IgD-negative memory B cell (primary cell): ENCODE results near the gene MED12L. TPM values are rescaled to one million over a fixed set of nuclear protein-coding genes. Genes with fewer than 3 reads are reported as not detected.
A peak's percentile ranks its signal among the peaks of the same experiment; 100 is the strongest.

Source experiments
- H3K27ac Mint-ChIP-seq, 3 donors: one replicate each; pipeline ENCODE4 v1.8.0; 2020 to 2022; ENCODE audit warnings: mild to moderate bottlenecking in 3 of 3, mixed read lengths in 3 of 3, moderate library complexity in 1 of 3
- H3K27me3 Mint-ChIP-seq: one replicate; pipeline ENCODE4 v1.8.0; 2021; ENCODE audit warnings: mixed read lengths
- H3K36me3 Mint-ChIP-seq: one replicate; pipeline ENCODE4 v1.8.0; 2020; ENCODE audit warnings: mild to moderate bottlenecking, mixed read lengths
- H3K4me1 Mint-ChIP-seq, 3 donors: one replicate each; pipeline ENCODE4 v1.8.0; 2020 to 2022; ENCODE audit warnings: mixed read lengths in 3 of 3, mild to moderate bottlenecking in 1 of 3
- H3K4me3 Mint-ChIP-seq, 4 donors: one replicate each; pipeline ENCODE4 v1.8.0; 2020 to 2022; ENCODE audit warnings: mild to moderate bottlenecking in 4 of 4, mixed read lengths in 4 of 4, moderate library complexity in 3 of 4
- H3K9me3 Mint-ChIP-seq, 3 donors: one replicate each; pipeline ENCODE4 v1.8.0; 2020 to 2021; ENCODE audit warnings: mixed read lengths in 3 of 3, mild to moderate bottlenecking in 1 of 3
- polyA plus RNA-seq: library from polyadenylated mRNA; unstranded; fragments of 300-500 nt; fragmentation: Illumina TruSeq; gene quantifications from one replicate; pipeline ENCODE4 v1.2.3, GENCODE V29; 2021

MED12L gene
- polyA plus RNA-seq, 1 donor from 2014 or later = 0.05 TPM

DNA sequence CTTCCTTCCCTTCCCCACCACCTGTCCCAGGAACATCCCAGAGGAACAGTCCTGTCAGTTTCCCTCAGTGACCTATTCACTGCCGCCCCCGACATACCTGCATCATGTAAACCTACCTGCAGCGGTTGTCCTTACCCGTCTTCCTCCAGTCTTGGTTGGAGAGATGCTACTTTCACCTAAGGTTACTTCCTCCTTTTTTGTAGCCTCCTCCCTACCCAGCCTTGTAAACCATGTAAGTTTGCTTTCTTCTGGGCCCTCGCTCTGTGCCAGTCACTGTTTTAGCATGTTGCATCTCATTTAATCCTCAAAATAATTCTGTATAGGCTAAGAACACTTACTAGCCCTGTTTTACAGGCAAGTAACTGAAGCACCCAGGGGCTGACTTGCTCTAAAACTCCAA, 59.3 kb downstream of the MED12L start:
- peaks cover 3 to 9% (median 7%) of the 10 kb centered on the region in 3 donors for H3K4me1 Mint-ChIP-seq
- H3K4me3 Mint-ChIP-seq = no peak overlapping the region
- H3K27me3 Mint-ChIP-seq = peaks cover 7% of the 10 kb centered on the region
- H3K27ac Mint-ChIP-seq = no peak overlapping the region
- peaks cover 3% of the 10 kb centered on the region for H3K36me3 Mint-ChIP-seq
- H3K9me3 Mint-ChIP-seq = peaks cover 0 to 2% (median 0%) of the 10 kb centered on the region in 3 donors

DNA sequence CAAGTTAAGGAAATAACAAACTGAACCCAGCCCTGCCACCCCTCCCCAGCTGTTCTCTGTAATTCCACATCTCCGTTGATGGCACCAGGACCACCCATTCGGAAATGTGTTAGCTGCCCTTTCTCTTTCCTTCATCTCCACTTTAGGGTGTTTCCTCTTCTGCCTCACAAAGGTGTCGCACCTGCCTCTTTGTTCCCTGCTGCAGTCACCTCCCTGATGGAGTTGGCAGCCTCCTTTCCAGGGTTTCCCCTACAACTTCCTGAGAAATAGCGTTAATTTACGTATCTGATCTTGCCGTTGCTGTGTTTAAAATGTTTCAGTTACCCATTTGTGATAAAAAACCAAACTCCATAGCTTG, 60.2 kb downstream of the MED12L start:
- Mint-ChIP-seq H3K27ac (no peak overlapping the region), H3K4me3 (no peak overlapping the region), H3K9me3 (peaks cover 0 to 2% (median 0%) of the 10 kb centered on the region in 3 donors), H3K36me3 (peaks cover 3% of the 10 kb centered on the region), H3K4me1 (peaks cover 3 to 9% (median 7%) of the 10 kb centered on the region in 3 donors), H3K27me3 (peaks cover 10% of the 10 kb centered on the region)

DNA sequence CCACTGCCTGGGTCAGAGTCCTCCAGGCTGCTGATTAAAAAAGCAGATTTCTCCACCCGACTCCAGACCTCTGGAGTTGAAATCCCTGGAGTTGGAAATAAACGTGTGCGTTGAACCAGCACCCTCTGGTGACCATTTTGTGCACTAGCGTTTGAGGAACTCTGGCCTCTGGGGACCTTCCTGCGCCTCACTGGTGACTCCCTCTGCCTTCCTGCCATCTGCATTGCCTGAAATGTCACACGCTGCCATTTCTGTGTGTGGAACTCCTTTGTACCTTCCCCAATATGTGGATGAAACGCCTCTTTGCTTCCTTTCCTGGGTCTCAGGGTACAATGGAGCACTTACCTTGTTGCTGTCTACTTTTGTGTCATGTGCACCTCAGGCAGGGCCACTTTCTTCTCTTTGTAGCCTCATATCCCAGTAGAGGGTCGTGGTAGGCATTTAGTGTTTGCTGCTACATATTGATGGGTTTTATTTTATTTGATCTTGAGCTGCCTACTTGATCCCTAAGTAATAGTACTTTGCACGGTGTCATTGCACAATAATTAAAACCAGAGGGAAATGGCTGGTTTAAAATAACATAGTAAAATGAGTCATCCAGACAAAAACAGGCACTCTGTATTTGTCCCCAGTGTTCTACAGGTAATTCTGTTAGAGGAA, 60.7 kb downstream of the MED12L start:
- Mint-ChIP-seq H3K4me1 (peaks cover 3 to 9% (median 7%) of the 10 kb centered on the region in 3 donors), H3K4me3 (no peak overlapping the region), H3K9me3 (peaks cover 0 to 2% (median 0%) of the 10 kb centered on the region in 3 donors), H3K27ac (no peak overlapping the region), H3K36me3 (peaks cover 3% of the 10 kb centered on the region), H3K27me3 (peaks cover 10% of the 10 kb centered on the region)

DNA sequence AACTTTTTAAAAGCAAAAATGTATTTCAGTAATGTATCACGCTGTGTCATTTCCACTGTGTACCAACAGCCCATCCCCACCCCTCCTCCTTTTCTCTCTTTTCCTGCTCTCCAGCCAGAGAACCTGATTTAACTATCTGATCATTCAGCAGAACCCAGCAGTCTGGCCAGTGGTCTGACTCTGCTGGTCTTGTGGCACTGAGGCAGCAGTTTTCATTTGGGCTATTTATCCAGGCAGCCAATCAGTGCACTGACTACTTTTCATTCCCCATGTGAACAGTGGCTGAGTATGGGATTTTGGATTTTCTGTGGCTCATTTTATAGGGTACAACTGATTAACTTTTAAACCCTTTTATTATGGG, 61.2 kb downstream of the MED12L start:
- H3K27me3 Mint-ChIP-seq = peaks cover 10% of the 10 kb centered on the region
- peak overlapping the region in 1 of 4 donors; percentile 62 for H3K4me3 Mint-ChIP-seq
- H3K9me3 Mint-ChIP-seq = peaks cover 0 to under 1% (median 0%) of the 10 kb centered on the region in 3 donors
- H3K36me3 Mint-ChIP-seq = peaks cover 3% of the 10 kb centered on the region
- H3K4me1 Mint-ChIP-seq = peaks cover 3 to 9% (median 7%) of the 10 kb centered on the region in 3 donors
- H3K27ac Mint-ChIP-seq = no peak overlapping the region

DNA sequence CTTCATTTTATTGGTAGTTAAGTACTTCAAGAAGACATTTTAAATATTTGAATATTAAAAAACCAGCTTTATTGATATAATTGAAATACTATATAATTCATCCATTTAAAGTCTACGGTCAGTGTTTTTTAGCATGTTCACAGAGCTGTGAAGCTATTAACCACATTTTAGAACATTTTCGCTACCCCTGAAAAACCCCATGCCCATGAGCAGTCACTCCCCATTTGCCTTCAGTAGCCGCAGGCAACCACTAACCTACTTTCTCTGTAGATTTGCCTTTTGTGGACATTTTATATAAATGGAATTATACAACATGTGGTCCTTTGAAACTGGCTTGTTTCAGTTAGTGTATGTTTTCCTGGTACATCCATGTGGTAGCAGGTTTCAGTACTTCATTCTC, 61.8 kb downstream of the MED12L start:
- H3K4me3 Mint-ChIP-seq = no peak overlapping the region
- peaks cover 3 to 9% (median 7%) of the 10 kb centered on the region in 3 donors for H3K4me1 Mint-ChIP-seq
- H3K36me3 Mint-ChIP-seq = peaks cover 3% of the 10 kb centered on the region
- no peaks in the 10 kb centered on the region for H3K9me3 Mint-ChIP-seq
- H3K27ac Mint-ChIP-seq = no peak overlapping the region
- peaks cover 10% of the 10 kb centered on the region for H3K27me3 Mint-ChIP-seq

DNA sequence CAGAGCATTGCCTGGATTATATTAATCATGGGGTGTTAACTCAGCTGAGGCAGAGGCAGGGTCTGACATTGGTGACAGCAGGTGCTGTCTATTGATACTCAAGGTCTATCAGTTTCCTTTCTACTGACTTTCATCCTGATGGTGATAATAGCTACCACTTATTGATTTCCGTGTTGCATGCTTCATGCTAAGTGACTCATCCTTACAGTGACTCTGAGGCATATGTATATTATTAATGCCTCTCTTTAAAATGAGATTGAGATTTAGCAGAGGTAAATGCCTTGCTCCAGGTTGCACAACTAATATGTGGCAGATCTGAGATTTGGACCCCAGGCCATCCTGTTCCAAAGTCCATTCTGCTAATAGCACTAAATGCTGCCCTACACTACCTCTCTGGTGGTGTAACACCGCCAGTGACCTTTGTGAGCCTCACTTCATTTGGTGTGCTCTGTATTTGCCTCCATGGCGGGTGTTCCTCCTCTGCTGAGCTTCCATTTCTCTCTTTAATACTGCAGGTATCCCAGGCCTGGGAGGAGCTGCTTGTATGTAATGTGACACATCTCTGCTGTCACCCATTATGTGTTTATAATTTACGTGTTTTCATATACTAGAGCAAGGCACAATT, 67.1 kb downstream of the MED12L start:
- H3K27ac Mint-ChIP-seq = no peak overlapping the region
- peaks cover 3% of the 10 kb centered on the region for H3K27me3 Mint-ChIP-seq
- H3K4me1 Mint-ChIP-seq = peaks cover 0 to 5% (median under 1%) of the 10 kb centered on the region in 3 donors
- no peak overlapping the region for H3K4me3 Mint-ChIP-seq
- H3K36me3 Mint-ChIP-seq = peaks cover 3% of the 10 kb centered on the region
- no peaks in the 10 kb centered on the region for H3K9me3 Mint-ChIP-seq

DNA sequence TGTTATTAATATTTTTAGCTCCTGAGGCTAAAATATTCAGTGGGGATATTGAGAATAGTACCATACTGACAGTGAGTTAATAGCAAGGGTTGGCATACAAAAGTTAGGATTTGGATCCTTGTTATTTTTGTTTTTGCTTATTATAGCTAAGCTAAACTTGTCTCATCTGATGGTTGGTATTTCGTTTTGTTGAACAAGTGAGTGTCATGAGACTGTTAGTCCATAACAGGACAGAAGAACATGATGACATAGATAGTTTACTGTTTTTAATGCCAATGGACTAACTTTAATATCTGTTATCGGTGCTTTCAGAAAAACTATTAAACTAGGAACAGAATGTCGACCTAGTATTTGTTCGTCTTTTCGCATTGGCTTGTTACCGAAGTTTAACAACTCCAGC, 69.1 kb downstream of the MED12L start:
- Mint-ChIP-seq H3K4me1 (peaks cover 0 to 4% (median 0%) of the 10 kb centered on the region in 3 donors), H3K27ac (no peak overlapping the region), H3K36me3 (no peaks in the 10 kb centered on the region), H3K4me3 (no peak overlapping the region), H3K9me3 (no peaks in the 10 kb centered on the region), H3K27me3 (peaks cover 3% of the 10 kb centered on the region)

DNA sequence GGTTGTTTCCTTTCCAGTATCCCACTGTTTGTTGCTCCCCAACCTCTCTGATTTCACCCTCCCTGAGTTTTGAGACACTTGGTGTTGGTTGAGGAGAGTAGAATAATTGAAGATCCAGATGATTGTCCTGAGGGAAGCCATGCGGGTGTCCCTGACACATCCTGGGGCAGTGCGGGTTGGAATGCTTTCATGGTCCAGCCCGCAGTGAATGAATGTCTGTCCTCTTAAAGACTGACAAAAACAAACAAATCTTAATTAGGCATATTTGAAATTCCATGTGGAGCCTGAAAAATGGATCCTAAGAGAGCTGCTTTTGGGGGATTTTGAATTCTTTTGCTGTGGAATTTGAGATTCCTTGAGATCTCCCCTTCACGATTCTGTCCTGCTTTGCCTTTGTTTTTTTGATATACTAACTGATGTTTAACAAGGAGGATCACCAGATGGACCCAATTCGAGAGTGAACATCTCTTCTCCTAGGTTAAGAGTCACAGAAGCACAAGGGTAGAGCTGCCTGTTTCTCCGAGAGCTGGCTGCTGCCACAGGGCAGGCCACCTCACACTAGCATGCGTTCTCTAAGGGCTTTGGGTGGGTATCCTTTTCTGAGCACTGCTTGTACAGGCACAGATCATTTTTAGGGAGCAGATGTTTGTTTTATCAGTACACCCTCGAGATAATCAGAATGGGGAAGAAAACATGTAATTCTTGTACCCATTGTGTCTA, 70.1 kb downstream of the MED12L start:
- no peak overlapping the region for H3K27ac Mint-ChIP-seq
- H3K4me1 Mint-ChIP-seq = peaks cover 0 to 4% (median 0%) of the 10 kb centered on the region in 3 donors
- H3K4me3 Mint-ChIP-seq = no peak overlapping the region
- H3K36me3 Mint-ChIP-seq = no peaks in the 10 kb centered on the region
- peaks cover 2% of the 10 kb centered on the region for H3K27me3 Mint-ChIP-seq
- H3K9me3 Mint-ChIP-seq = no peaks in the 10 kb centered on the region

DNA sequence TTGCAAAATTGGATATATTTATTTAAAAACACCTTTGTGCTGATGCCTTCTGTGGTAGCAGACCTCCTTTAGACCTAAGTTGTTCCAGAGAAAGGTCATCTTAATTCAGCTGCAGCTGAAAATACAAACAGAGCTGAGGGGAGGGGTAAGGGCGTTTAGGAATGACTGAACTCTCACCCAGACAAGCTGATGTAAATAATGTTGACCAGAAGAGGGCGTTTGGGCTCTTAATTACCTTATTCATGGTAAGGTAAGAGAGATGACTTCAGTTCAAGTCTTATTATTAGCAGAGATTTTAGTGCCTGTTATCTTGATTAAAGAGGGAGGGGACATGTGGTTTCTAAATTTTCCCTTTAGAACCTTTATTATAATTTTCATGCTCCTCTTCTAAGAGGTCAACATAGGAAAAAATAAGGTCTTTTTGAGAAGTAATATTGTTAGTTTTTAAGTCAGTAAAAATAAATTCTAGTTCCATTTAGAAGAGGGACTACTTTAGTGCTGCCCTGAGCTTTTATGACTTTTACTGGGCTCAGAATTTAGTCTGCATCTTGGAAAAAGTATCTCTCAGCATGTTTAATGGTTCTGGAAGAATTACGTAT, 71.3 kb downstream of the MED12L start:
- peaks cover 0 to 2% (median 0%) of the 10 kb centered on the region in 3 donors for H3K9me3 Mint-ChIP-seq
- H3K36me3 Mint-ChIP-seq = no peaks in the 10 kb centered on the region
- no peak overlapping the region for H3K27ac Mint-ChIP-seq
- H3K27me3 Mint-ChIP-seq = no peaks in the 10 kb centered on the region
- no peak overlapping the region for H3K4me3 Mint-ChIP-seq
- H3K4me1 Mint-ChIP-seq = peaks cover 0 to 4% (median 0%) of the 10 kb centered on the region in 3 donors

DNA sequence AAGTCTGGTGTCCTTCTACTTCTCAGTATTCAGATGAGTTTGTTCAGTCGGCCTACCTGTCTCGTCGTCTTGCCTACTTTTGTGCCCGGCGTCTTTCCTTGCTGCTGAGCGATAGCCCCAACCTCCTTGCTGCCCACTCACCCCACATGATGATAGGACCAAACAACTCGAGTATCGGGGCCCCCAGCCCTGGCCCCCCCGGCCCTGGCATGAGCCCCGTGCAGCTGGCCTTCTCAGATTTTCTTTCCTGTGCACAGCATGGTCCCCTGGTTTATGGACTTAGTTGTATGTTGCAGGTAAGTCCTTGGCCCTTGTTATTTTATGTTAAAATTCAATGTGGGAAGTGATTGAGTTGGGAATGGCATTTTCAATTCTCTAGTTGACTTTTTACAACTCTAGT, 74.3 kb downstream of the MED12L start:
- Mint-ChIP-seq H3K4me1 (peaks cover 0 to 4% (median 0%) of the 10 kb centered on the region in 3 donors), H3K4me3 (no peak overlapping the region), H3K36me3 (no peaks in the 10 kb centered on the region), H3K27me3 (no peaks in the 10 kb centered on the region), H3K9me3 (peaks cover 0 to 2% (median 0%) of the 10 kb centered on the region in 3 donors), H3K27ac (no peak overlapping the region)

DNA sequence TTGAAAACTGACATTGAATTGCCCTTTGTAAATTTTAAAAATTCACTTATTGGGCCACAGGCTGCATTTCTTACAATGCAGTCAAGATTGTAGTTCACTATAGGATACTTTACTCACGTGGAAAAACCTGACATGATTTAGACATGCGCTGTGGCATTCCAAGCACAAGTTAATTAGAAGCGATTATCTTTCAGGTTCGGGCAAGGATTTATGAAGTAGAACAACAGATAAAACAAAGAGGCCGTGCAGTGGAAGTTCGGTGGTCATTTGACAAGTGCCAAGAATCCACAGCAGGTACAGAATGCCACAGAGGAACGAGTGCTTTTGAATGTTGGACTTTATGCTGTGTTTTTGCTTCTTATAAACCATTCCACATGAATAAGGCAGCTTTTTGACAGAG, 79.8 kb downstream of the MED12L start:
- H3K9me3 Mint-ChIP-seq = peaks cover 0 to 2% (median 0%) of the 10 kb centered on the region in 3 donors
- no peaks in the 10 kb centered on the region for H3K36me3 Mint-ChIP-seq
- H3K4me3 Mint-ChIP-seq = no peak overlapping the region
- H3K4me1 Mint-ChIP-seq = peaks cover 6 to 12% (median 8%) of the 10 kb centered on the region in 3 donors
- H3K27ac Mint-ChIP-seq = no peak overlapping the region
- no peaks in the 10 kb centered on the region for H3K27me3 Mint-ChIP-seq

DNA sequence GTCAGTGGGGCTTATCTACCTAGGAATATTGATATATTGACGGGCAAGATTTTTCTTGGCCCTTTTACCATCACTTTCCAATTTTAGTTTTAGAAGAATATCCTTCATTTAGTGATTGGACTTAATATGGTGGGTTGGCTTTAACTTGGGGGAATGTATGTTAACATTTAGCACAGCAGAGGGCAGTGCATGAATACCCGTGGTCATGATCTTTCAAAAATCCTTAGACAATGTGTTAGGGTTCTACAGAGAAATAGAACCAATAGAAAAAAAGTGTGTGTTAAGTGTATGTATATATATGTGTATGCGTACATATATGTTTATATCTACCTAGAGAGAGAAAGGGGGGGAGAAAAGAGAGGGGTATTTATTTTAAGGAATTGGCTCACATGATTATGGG, 80.7 kb downstream of the MED12L start:
- Mint-ChIP-seq H3K27ac (no peak overlapping the region), H3K4me3 (no peak overlapping the region), H3K36me3 (no peaks in the 10 kb centered on the region), H3K27me3 (no peaks in the 10 kb centered on the region), H3K4me1 (peaks cover 14 to 19% (median 17%) of the 10 kb centered on the region in 3 donors), H3K9me3 (no peaks in the 10 kb centered on the region)

DNA sequence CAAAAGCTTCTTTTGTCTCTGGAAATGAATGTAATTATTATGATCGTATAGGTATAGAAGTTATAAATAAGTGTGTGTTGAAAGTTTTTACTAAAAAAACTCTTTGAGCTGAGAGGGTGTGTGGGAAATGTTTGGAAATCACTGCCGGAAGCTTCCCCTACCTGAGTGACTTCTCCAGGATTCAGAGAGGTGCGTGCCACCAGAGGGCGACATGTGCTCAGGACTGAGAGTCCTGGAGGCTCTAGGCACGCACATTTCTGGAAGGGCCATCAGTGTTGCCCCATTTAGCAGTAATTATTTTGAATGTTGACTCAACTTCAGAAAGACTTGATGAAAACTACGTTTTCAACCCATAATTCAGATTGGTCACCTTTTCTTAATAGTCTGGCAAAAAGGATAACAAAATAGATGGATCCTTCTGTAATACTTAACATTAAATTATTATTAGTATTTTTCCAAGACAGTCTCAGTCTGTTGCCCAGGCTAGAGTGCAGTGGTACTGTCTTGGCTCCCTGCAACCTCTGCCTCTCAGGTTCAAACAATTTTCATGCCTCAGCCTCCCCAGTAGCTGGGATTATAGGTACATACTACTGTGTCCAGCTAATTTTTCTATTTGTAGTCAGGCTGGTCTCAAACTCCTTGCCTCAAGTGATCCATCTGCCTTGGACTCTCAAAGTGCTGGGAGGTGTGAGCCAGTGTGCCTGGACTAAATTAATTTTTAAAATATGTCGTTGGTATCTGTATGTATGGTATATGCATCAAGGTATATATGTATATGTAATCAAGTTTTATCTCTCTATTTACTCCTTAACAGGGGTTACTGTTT, 83.0 kb downstream of the MED12L start:
- H3K4me3 Mint-ChIP-seq = no peak overlapping the region
- H3K27ac Mint-ChIP-seq = no peak overlapping the region
- no peaks in the 10 kb centered on the region for H3K36me3 Mint-ChIP-seq
- H3K27me3 Mint-ChIP-seq = no peaks in the 10 kb centered on the region
- H3K9me3 Mint-ChIP-seq = no peaks in the 10 kb centered on the region
- H3K4me1 Mint-ChIP-seq = peaks cover 17 to 27% (median 26%) of the 10 kb centered on the region in 3 donors

DNA sequence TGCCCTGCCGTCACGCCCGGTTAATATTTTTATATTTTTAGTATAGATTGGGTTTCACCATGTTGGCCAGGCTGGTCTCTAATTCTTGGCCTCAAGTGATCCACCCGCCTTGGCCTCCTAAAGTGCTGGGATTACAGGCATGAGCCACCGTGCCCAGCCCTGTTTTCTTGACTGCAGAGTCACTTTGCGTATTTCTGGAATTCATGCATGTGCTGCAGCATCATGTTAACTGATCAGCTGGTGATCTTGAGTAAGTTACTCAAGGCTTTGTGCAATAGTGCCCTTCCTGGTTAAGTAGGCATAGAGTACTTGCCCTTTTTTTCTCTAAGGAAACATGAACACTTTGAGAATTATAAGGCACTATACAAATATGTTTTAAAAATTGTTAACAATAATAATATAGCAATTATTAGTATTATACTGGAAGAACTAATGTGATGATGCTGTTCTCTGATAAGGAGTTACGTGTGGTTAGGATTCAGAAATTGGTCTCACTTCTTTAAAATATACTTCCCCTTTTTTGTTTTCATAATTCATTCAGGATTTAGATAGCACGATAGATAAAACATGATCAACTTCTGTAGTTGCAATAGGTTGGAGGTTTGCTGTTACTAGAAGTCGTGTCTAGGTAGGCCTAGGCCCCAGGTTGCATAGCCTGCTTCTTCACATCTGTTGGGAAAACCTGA, 83.9 kb downstream of the MED12L start:
- Mint-ChIP-seq H3K36me3 (no peaks in the 10 kb centered on the region), H3K4me3 (peak overlapping the region in 3 of 4 donors; percentile 28 to 73 (median 30)), H3K27me3 (no peaks in the 10 kb centered on the region), H3K27ac (peak overlapping the region; percentile 10 to 37 (median 25)), H3K4me1 (peaks cover 17 to 27% (median 26%) of the 10 kb centered on the region in 3 donors), H3K9me3 (no peaks in the 10 kb centered on the region)
